HG02970 (cell line): ENCODE data around the gene DNAJC5.
"Not testable (repeated sequence)": the region's sequence is repeated elsewhere in the genome, so short reads cannot be mapped to it uniquely, and the experiment has no call there.

ENCODE experiments used
- ATAC-seq: cut with Tn5 transposase; IDR thresholded peaks from one replicate; pipeline ENCODE4 v1.9.1; 2021; ENCODE audit warnings: mild to moderate bottlenecking, moderate library complexity, moderate number of reproducible peaks; ENCODE audit not compliant: unreplicated experiment, low FRiP score

Gene DNAJC5

GRCh38 chr20:63903796-63904561, 9.1 kb downstream of the DNAJC5 start:
- ATAC-seq, result no peak

- no peak for ATAC-seq
Observed at GRCh38 chr20:63908008-63908682, 13.2 kb downstream of the DNAJC5 start.

GRCh38 chr20:63911176-63911575, 16.2 kb downstream of the DNAJC5 start:
- ATAC-seq, result no peak

GRCh38 chr20:63913768-63914167, 18.8 kb downstream of the DNAJC5 start:
- ATAC-seq, result no peak

GRCh38 chr20:63915471-63915870, 20.5 kb downstream of the DNAJC5 start:
- no peak for ATAC-seq

GRCh38 chr20:63916371-63916939, 21.5 kb downstream of the DNAJC5 start:
- ATAC-seq, result not testable (repeated sequence)

- no peak for ATAC-seq
Observed at GRCh38 chr20:63917811-63918210, 22.9 kb downstream of the DNAJC5 start.

GRCh38 chr20:63919130-63919529, 24.2 kb downstream of the DNAJC5 start:
- no peak for ATAC-seq

GRCh38 chr20:63920226-63920625, 25.3 kb downstream of the DNAJC5 start:
- no peak for ATAC-seq

- ATAC-seq, result no peak
Observed at GRCh38 chr20:63923651-63924050, 28.7 kb downstream of the DNAJC5 start.

GRCh38 chr20:63924241-63924640, 29.3 kb downstream of the DNAJC5 start:
- no peak for ATAC-seq

GRCh38 chr20:63926298-63926697, 31.4 kb downstream of the DNAJC5 start:
- no peak for ATAC-seq

GRCh38 chr20:63929071-63929470, 34.1 kb downstream of the DNAJC5 start:
- no peak for ATAC-seq

GRCh38 chr20:63929473-63929883, 34.6 kb downstream of the DNAJC5 start:
- ATAC-seq, result not testable (repeated sequence)

- no peak for ATAC-seq
Observed at GRCh38 chr20:63930971-63931553, 36.1 kb downstream of the DNAJC5 start.

GRCh38 chr20:63931735-63932134, 36.8 kb downstream of the DNAJC5 start:
- ATAC-seq, result no peak

GRCh38 chr20:63932606-63933160, 37.8 kb downstream of the DNAJC5 start:
- no peak for ATAC-seq

- no peak for ATAC-seq
Observed at GRCh38 chr20:63933646-63934045, 38.7 kb downstream of the DNAJC5 start.

GRCh38 chr20:63934271-63935068, 39.5 kb downstream of the DNAJC5 start:
- ATAC-seq, result no peak

- ATAC-seq, result no peak
Observed at GRCh38 chr20:63935447-63935846, 40.5 kb downstream of the DNAJC5 start.
